CD4-positive, alpha-beta T cell treated with Interleukin-4 for 4 hours (primary cell): Measurements from ENCODE around the gene AFP.
"Not testable (repeated sequence)": the region's sequence is repeated elsewhere in the genome, so short reads cannot be mapped to it uniquely, and the experiment has no call there.

Experiments
- DNase-seq: peaks from one replicate; pipeline ENCODE4 v3.0.0-alpha.2; 2020

Gene AFP

GRCh38 chr4:73435984-73436383 lies at the start of gene AFP:
TSS of gene AFP (plus strand) at chr4:73436221. CDS start at chr4:73436263, 42 bp downstream.
- no peak for DNase-seq

GRCh38 chr4:73387552-73387951 lies 48.5 kb upstream of the AFP start:
- no peak for DNase-seq

DNA sequence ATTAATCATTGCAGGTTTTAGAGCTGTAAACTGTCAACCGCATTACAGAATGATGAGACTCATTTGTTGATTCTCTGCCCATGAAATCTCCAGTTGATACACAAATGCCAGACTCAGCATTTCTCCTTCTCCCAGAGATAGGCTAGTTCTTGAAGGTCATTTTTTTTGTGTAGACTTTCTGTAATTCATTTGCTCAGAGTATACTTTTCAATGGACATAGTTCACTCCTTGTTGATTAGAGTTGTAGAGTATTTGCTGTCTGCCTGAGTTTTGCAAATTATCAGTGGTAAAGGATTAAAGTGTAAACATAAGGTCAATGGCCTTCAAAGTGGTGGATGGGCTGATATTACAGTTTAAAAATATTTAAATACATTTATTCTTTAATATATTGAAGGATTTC lies 47.1 kb upstream of the AFP start:
- no peak for DNase-seq

GRCh38 chr4:73389663-73390062 lies 46.4 kb upstream of the AFP start:
- not testable (repeated sequence) for DNase-seq

- DNase-seq, result no peak
These were observed 44.2 kb upstream of the AFP start for GRCh38 chr4:73391774-73392173.

DNA sequence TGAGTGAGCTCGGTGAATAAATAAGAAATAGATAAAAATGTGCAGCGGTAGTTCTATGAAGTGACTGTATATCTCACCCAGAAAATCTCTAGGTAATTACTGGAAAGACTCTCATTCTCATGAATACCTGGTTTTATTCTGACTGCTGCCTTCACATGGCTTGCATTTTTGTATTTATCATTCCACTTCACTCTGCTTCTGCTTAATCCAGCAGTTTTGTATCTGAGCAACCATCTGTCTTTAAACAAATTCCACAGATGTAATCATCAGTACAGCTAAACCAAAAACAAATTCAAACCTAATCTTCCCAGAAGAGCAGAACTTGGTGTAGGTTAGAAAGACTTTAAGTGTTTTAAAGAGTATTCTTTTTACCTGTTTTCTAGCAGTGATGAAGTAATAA lies 43.1 kb upstream of the AFP start:
- DNase-seq, result no peak

DNA sequence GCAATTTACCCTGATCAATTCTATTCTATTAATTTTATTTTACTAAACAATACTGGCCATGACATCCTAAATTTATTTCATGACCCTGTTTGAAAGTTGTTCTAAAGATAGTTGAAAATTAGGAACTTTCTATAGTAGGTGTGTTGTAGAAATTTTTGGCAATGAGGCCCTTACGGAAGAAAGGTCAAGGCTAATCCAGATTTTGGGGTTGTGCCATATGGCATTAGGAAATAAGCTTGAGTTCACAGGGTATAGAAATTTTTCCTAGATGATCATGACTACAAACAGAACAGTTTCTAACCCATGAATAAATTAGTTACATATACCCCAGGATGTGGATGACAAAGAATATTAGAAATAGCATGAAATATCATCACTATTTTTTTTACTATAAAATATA lies 39.7 kb upstream of the AFP start:
- no peak for DNase-seq

DNA sequence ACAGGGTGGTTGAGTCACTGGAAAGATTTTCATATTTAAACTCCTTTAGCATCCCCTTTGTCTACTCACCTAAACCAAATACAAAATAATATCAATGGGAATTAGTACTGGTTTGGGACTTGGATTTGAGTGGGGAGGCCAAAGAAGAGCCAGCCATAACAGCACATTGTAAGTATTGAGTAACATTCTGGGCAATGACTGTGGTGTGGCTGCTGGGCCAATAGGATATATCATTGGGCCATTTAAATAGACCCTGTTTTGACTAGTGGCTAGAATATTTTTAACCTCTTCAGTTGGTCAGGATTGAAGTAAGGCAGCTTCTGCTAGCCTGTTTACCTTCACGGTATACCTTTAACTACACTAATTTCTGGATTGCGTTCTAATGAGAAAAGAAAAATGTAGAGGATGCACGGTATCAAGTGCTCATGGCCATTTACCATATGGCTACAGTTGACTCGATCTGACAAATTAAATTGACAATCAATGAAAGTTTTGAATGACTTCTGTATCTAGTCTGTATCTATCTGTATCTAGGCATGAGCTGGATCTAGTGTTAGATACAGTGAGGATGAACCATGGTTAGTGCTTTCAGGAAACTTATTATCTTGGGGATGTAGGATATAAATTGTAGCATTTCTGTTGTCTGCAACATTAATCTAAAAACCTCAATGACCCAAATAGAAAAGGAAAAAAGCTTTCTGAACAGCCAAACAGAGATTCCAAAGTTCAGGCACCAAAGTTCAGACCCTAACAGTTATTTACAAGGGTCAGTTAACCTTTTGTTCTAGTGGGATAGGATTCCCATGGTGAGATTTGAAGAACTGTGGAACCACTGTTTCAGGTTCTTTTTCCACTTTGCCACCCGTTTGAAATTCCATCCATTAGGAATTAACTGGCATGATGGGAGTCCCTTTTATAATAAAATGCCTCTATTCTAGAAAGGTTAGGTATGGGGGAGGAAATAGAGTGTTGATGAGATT lies 38.7 kb upstream of the AFP start:
- no peak for DNase-seq

GRCh38 chr4:73401412-73401811 lies 34.6 kb upstream of the AFP start:
- no peak for DNase-seq

- no peak for DNase-seq
These were observed 32.0 kb upstream of the AFP start, which contains the start of gene ALB for GRCh38 chr4:73404042-73404441. TSS of gene ALB (plus strand) at chr4:73404287. CDS start at chr4:73404328, 41 bp downstream.

- DNase-seq, result no peak
These were observed 31.6 kb upstream of the AFP start for GRCh38 chr4:73404457-73404856.

DNA sequence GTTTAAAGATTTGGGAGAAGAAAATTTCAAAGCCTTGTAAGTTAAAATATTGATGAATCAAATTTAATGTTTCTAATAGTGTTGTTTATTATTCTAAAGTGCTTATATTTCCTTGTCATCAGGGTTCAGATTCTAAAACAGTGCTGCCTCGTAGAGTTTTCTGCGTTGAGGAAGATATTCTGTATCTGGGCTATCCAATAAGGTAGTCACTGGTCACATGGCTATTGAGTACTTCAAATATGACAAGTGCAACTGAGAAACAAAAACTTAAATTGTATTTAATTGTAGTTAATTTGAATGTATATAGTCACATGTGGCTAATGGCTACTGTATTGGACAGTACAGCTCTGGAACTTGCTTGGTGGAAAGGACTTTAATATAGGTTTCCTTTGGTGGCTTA lies 30.9 kb upstream of the AFP start:
- no peak for DNase-seq

DNA sequence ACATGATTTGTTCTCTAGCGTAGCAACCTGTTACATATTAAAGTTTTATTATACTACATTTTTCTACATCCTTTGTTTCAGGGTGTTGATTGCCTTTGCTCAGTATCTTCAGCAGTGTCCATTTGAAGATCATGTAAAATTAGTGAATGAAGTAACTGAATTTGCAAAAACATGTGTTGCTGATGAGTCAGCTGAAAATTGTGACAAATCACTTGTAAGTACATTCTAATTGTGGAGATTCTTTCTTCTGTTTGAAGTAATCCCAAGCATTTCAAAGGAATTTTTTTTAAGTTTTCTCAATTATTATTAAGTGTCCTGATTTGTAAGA lies 29.5 kb upstream of the AFP start:
- no peak for DNase-seq

DNA sequence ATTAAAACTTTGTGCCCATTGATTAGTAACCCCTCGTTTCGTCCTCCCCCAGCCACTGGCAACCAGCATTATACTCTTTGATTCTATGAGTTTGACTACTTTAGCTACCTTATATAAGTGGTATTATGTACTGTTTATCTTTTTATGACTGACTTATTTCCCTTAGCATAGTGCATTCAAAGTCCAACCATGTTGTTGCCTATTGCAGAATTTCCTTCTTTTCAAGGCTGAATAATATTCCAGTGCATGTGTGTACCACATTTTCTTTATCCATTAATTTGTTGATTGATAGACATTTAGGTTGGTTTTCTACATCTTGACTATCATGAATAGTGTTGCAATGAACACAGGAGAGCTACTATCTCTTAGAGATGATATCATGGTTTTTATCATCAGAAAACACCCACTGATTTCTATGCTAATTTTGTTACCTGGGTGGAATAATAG lies 28.8 kb upstream of the AFP start:
- DNase-seq, result no peak

- no peak for DNase-seq
These were observed 27.7 kb upstream of the AFP start for GRCh38 chr4:73408181-73408867.

DNA sequence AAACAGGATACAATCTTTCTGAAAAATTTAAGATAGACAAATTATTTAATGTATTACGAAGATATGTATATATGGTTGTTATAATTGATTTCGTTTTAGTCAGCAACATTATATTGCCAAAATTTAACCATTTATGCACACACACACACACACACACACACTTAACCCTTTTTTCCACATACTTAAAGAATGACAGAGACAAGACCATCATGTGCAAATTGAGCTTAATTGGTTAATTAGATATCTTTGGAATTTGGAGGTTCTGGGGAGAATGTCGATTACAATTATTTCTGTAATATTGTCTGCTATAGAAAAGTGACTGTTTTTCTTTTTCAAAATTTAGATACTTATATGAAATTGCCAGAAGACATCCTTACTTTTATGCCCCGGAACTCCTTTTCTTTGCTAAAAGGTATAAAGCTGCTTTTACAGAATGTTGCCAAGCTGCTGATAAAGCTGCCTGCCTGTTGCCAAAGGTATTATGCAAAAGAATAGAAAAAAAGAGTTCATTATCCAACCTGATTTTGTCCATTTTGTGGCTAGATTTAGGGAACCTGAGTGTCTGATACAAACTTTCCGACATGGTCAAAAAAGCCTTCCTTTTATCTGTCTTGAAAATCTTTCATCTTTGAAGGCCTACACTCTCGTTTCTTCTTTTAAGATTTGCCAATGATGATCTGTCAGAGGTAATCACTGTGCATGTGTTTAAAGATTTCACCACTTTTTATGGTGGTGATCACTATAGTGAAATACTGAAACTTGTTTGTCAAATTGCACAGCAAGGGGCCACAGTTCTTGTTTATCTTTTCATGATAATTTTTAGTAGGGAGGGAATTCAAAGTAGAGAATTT lies 26.8 kb upstream of the AFP start:
- DNase-seq, result no peak

DNA sequence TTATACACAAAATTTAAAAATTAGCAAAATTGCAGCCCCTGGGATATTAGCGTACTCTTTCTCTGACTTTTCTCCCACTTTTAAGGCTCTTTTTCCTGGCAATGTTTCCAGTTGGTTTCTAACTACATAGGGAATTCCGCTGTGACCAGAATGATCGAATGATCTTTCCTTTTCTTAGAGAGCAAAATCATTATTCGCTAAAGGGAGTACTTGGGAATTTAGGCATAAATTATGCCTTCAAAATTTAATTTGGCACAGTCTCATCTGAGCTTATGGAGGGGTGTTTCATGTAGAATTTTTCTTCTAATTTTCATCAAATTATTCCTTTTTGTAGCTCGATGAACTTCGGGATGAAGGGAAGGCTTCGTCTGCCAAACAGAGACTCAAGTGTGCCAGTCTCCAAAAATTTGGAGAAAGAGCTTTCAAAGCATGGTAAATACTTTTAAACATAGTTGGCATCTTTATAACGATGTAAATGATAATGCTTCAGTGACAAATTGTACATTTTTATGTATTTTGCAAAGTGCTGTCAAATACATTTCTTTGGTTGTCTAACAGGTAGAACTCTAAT lies 26.0 kb upstream of the AFP start:
- DNase-seq, result no peak

GRCh38 chr4:73410916-73411730 lies 24.9 kb upstream of the AFP start:
- no peak for DNase-seq

GRCh38 chr4:73411731-73412414 lies 24.1 kb upstream of the AFP start:
- DNase-seq, result no peak

GRCh38 chr4:73413294-73413755 lies 22.7 kb upstream of the AFP start:
- no peak for DNase-seq

GRCh38 chr4:73414936-73415271 lies 21.1 kb upstream of the AFP start:
- DNase-seq, result no peak
